Body of pancreas (tissue), 4 donors: ENCODE measurements around the gene LYRM1. TPM values are rescaled to one million over a fixed set of nuclear protein-coding genes. Genes with fewer than 3 reads are reported as not detected.
"Not testable (repeated sequence)": the region's sequence is repeated elsewhere in the genome, so short reads cannot be mapped to it uniquely, and the experiment has no call there.

Experiments used
- ATAC-seq: fragments of 150-250 bp; one replicate; pipeline ENCODE4 v1.9.1; 2016
- DNase-seq, 4 donors: peaks; one replicate each; pipeline ENCODE4 v3.0.0-alpha.2; 2019
- H3K27ac ChIP-seq, 4 donors: fragments of 200-600 bp; sonication (generic); 1 replicate in 3 of 4; 2 replicates in 1 of 4; pipeline versions ENCODE4 v1.5.1 to v1.6.1; 2016 to 2019; ENCODE audit warnings: mild to moderate bottlenecking in 1 of 4, mixed read lengths in 1 of 4, moderate library complexity in 1 of 4
- H3K27me3 ChIP-seq, 2 donors: fragments of 200-600 bp; sonication (generic); one replicate each; pipeline ENCODE4 v1.6.0; 2016; ENCODE audit warnings: mild to moderate bottlenecking in 1 of 2
- H3K36me3 ChIP-seq, 2 donors: fragments of 200-600 bp; sonication (generic); replicated peaks in 1 of 2; 2 replicates each; pipeline ENCODE4 v1.5.1; 2016; ENCODE audit warnings: low read depth in 2 of 2; ENCODE audit not compliant: insufficient read depth in 1 of 2
- H3K4me1 ChIP-seq: fragments of 200-600 bp; sonication (generic); one replicate; pipeline ENCODE4 v1.6.0; 2016
- H3K4me3 ChIP-seq, 2 donors: fragments of 200-600 bp; sonication (generic); 1 replicate in 1 of 2; 2 replicates in 1 of 2; pipeline ENCODE4 v1.5.1; 2016 to 2019
- H3K9me3 ChIP-seq, 3 donors: fragments of 200-600 bp; sonication (generic); 1 replicate in 2 of 3; 2 replicates in 1 of 3; pipeline ENCODE4 v1.5.1; 2016
- CTCF ChIP-seq, 7 experiments: fragments of 450-650 bp in 4 of 7; fragments of 200-600 bp in 3 of 7; sonication (generic) in 3 of 7; IDR thresholded peaks; one replicate each; pipeline ENCODE4 v1.5.1; 2016 to 2019; ENCODE audit warnings: antibody characterized with exemption in 7 of 7
- POLR2A ChIP-seq, 3 donors: fragments of 450-650 bp; IDR thresholded peaks; one replicate each; pipeline ENCODE4 v1.6.1; 2016; ENCODE audit warnings: antibody characterized with exemption in 3 of 3, mild to moderate bottlenecking in 2 of 3
- WGBS, 2 donors: methylation state at CpG; one replicate each; pipeline ENCODE4 v1.1.5; 2017; 5-methylcytosine and 5-hydroxymethylcytosine counted together
- intact Hi-C: fragments of 100-400 bp; cut with DNase I; formaldehyde crosslinking; loops from one replicate; pipeline ENCODE4 v1.15.1; 2023
- total RNA-seq, 2 donors: library from RNA; depleted of rRNA; stranded (reverse); fragments of >200 nt; gene quantifications; one replicate each; pipeline ENCODE4 v1.1.0, GENCODE V29; 2016

Gene LYRM1
- total RNA-seq, 2 donors from 2014 or later = 13.5 to 18.9 TPM

DNA sequence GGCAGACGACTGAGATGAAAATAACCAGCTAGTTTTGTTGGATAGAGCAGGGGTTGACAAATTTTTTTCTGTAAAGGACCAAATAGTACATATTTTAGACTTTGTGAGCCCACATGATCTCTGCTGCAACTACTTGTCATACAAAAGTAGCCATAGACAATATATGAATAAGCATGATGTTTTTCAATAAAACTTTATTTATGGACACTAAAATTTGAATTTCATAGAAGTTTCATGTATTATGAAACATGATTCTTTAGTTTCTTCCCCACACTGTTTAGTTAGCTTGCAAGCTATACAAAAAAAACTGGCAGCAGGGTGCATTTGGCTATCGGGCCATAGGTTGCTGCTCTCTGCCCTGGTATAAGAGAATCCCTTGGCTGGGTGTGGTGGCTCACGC is 56.6 kb downstream of the LYRM1 start:
- TF ChIP-seq CTCF (IDR thresholded peaks at IDR 0.05) = no peak
- TF ChIP-seq POLR2A (IDR thresholded peaks at IDR 0.05) = no peak
- H3K4me3 ChIP-seq = no peak overlapping the region
- H3K27ac ChIP-seq = no peak overlapping the region
- no peaks in the 10 kb centered on the region for H3K4me1 ChIP-seq
- ATAC-seq (no peak), DNase-seq (no peak)
- intact Hi-C loops = no loop called here
- H3K27me3 ChIP-seq = no peaks in the 10 kb centered on the region
- no peaks in the 10 kb centered on the region for H3K9me3 ChIP-seq
- H3K36me3 ChIP-seq = no peaks in the 10 kb centered on the region
- WGBS, 2 donors = 71 to 86% methylated on average over 3 of the region's 3 CpGs

- TF ChIP-seq POLR2A (IDR thresholded peaks at IDR 0.05) (no peak), CTCF (IDR thresholded peaks at IDR 0.05) (no peak)
- 59 to 72% methylated on average over 5 of the region's 5 CpGs for WGBS, 2 donors
- DNase-seq (no peak), ATAC-seq (no peak)
- H3K4me1 ChIP-seq = no peaks in the 10 kb centered on the region
- no peak overlapping the region for H3K27ac ChIP-seq
- H3K4me3 ChIP-seq = no peak overlapping the region
- no peaks in the 10 kb centered on the region for H3K9me3 ChIP-seq
- intact Hi-C loops = no loop called here
- H3K36me3 ChIP-seq = no peaks in the 10 kb centered on the region
- no peaks in the 10 kb centered on the region for H3K27me3 ChIP-seq
Observed at GRCh38 chr16:20960899-20961298, 60.3 kb downstream of the LYRM1 start.

DNA sequence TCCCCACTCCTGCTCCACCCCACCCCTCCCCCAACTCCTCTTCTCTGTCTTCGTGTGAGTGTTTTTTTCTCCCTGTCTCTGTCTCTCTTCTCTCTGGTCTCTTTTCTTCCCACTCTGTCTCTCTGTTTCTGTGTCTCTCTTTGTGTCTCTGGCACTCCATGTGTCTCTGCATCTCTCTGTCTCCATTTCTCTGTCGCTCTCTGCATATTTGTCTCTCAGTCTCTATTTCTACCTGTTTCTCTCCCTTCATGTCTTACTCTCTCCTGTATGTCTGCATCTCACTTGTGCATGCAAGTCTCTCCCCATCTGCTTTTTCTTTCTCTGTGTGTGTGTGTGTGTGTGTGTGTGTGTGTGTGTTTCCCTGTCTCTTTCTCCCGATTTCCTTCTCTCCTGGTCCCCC is 68.2 kb downstream of the LYRM1 start:
- no peaks in the 10 kb centered on the region for H3K36me3 ChIP-seq
- no peaks in the 10 kb centered on the region for H3K4me1 ChIP-seq
- H3K4me3 ChIP-seq = no peak overlapping the region
- TF ChIP-seq POLR2A (IDR thresholded peaks at IDR 0.05) = no peak
- no peak for TF ChIP-seq CTCF (IDR thresholded peaks at IDR 0.05)
- H3K9me3 ChIP-seq = no peaks in the 10 kb centered on the region
- no peak for DNase-seq
- H3K27me3 ChIP-seq = no peaks in the 10 kb centered on the region
- intact Hi-C loops = no loop called here
- no peak for ATAC-seq
- 52 to 64% methylated on average over 3 of the region's 3 CpGs for WGBS, 2 donors
- no peak overlapping the region for H3K27ac ChIP-seq

- ATAC-seq (no peak), DNase-seq (no peak)
- H3K36me3 ChIP-seq = no peaks in the 10 kb centered on the region
- no peaks in the 10 kb centered on the region for H3K27me3 ChIP-seq
- no peak for TF ChIP-seq POLR2A (IDR thresholded peaks at IDR 0.05)
- no peak for TF ChIP-seq CTCF (IDR thresholded peaks at IDR 0.05)
- H3K4me1 ChIP-seq = no peaks in the 10 kb centered on the region
- 58 to 61% methylated on average over 5 of the region's 5 CpGs for WGBS, 2 donors
- intact Hi-C loops = no loop called here
- H3K27ac ChIP-seq = no peak overlapping the region
- no peak overlapping the region for H3K4me3 ChIP-seq
- no peaks in the 10 kb centered on the region for H3K9me3 ChIP-seq
Observed at GRCh38 chr16:20969386-20969785, 68.8 kb downstream of the LYRM1 start.

- H3K27ac ChIP-seq = no peak overlapping the region
- no peak for ATAC-seq
- WGBS, 2 donors = 75 to 89% methylated on average over 7 to 8 of the region's 8 CpGs
- H3K27me3 ChIP-seq = no peaks in the 10 kb centered on the region
- intact Hi-C loops = no loop called here
- DNase-seq = no peak
- H3K9me3 ChIP-seq = no peaks in the 10 kb centered on the region
- no peak overlapping the region for H3K4me3 ChIP-seq
- TF ChIP-seq CTCF (IDR thresholded peaks at IDR 0.05) = no peak
- H3K4me1 ChIP-seq = no peaks in the 10 kb centered on the region
- no peaks in the 10 kb centered on the region for H3K36me3 ChIP-seq
Observed at GRCh38 chr16:20971401-20971800, 70.8 kb downstream of the LYRM1 start.

- WGBS, 2 donors = 87 to 90% methylated on average over 4 of the region's 4 CpGs
- H3K4me3 ChIP-seq, H3K36me3 ChIP-seq, H3K4me1 ChIP-seq, H3K27ac ChIP-seq, ATAC-seq, DNase-seq, H3K9me3 ChIP-seq, intact Hi-C loops, H3K27me3 ChIP-seq: not testable (repeated sequence)
Observed at GRCh38 chr16:20973201-20973600, 72.6 kb downstream of the LYRM1 start.
